Activated B cell treated with CpG ODN at 0.5 μM for 24 hours (primary cell): ENCODE data around the gene SUPT6H. TPM values are rescaled to one million over a fixed set of nuclear protein-coding genes. Genes with fewer than 3 reads are reported as not detected.

Experiments used
- ATAC-seq: fragments of 200-7000 bp; cut with Tn5 transposase; one replicate; pipeline ENCODE4 v1.10.0; 2021; ENCODE audit warnings: low read depth, mild to moderate bottlenecking, moderate library complexity
- CTCF ChIA-PET: fragments of 350-600 bp; sonication (Branson Sonifier 250); formaldehyde crosslinking; loops from one replicate; lab custom pipeline; 2021; ENCODE audit warnings: antibody characterized with exemption; lab: Charles Lee
- POLR2A ChIA-PET: fragments of 350-600 bp; sonication (Branson Sonifier 250); formaldehyde crosslinking; loops from one replicate; lab custom pipeline; 2021; ENCODE audit warnings: antibody characterized with exemption; lab: Charles Lee
- DNase-seq: peaks from one replicate; pipeline ENCODE4 v3.0.0; 2022
- H3K27ac Mint-ChIP-seq: one replicate; pipeline ENCODE4 v1.8.0; 2020; ENCODE audit warnings: mixed read lengths
- H3K27me3 Mint-ChIP-seq: one replicate; pipeline ENCODE4 v1.8.0; 2021; ENCODE audit warnings: mixed read lengths
- H3K36me3 Mint-ChIP-seq: one replicate; pipeline ENCODE4 v1.8.0; 2021; ENCODE audit warnings: low read depth, mixed read lengths
- H3K4me1 Mint-ChIP-seq: one replicate; pipeline ENCODE4 v1.8.0; 2021; ENCODE audit warnings: mixed read lengths
- H3K4me3 Mint-ChIP-seq: one replicate; pipeline ENCODE4 v1.8.0; 2020; ENCODE audit warnings: mild to moderate bottlenecking, mixed read lengths
- H3K9me3 Mint-ChIP-seq: one replicate; pipeline ENCODE4 v1.8.0; 2020; ENCODE audit warnings: mixed read lengths
- intact Hi-C: fragments of 100-400 bp; cut with micrococcal nuclease; formaldehyde crosslinking; loops from one replicate; pipeline ENCODE4 v1.15.1; 2024
- total RNA-seq: library from RNA; stranded (reverse); gene quantifications from 2 replicates; pipeline ENCODE4 v1.2.3, GENCODE V29; 2022
- TF ChIP-seq, protein P1 (sequence below): fragments of 200-600 bp; IDR thresholded peaks from one replicate; pipeline ENCODE4 v1.8.0; 2022; ENCODE audit warnings: antibody characterized with exemption, mild to moderate bottlenecking

The SUPT6H gene
- total RNA-seq, 1 donor from 2014 or later: 92.4 TPM

GRCh38 chr17:28741358-28742349 lies 79.6 kb downstream of the SUPT6H start:
- H3K4me1 Mint-ChIP-seq: peaks cover 71% of the 10 kb centered on the region
- TF ChIP-seq, protein P1, sequence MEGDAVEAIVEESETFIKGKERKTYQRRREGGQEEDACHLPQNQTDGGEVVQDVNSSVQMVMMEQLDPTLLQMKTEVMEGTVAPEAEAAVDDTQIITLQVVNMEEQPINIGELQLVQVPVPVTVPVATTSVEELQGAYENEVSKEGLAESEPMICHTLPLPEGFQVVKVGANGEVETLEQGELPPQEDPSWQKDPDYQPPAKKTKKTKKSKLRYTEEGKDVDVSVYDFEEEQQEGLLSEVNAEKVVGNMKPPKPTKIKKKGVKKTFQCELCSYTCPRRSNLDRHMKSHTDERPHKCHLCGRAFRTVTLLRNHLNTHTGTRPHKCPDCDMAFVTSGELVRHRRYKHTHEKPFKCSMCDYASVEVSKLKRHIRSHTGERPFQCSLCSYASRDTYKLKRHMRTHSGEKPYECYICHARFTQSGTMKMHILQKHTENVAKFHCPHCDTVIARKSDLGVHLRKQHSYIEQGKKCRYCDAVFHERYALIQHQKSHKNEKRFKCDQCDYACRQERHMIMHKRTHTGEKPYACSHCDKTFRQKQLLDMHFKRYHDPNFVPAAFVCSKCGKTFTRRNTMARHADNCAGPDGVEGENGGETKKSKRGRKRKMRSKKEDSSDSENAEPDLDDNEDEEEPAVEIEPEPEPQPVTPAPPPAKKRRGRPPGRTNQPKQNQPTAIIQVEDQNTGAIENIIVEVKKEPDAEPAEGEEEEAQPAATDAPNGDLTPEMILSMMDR: no peak
- intact Hi-C loops: loop anchor here (1.0 kb wide), 1 partner anchor 9 kb away; no protein-coding TSS in a partner anchor
- peak overlapping the region; percentile 86 for H3K4me3 Mint-ChIP-seq
- H3K36me3 Mint-ChIP-seq: peaks cover 47% of the 10 kb centered on the region
- no peaks in the 10 kb centered on the region for H3K9me3 Mint-ChIP-seq
- peak; percentile 62 for DNase-seq
- ATAC-seq: peak; percentile 15
- ChIA-PET POLR2A (interaction anchor here (0.5 to 23.0 kb wide), 14 partner anchors 9 to 383 kb away, joined by 3 to 2384 read pairs (median 6); partner anchors contain the start of genes DHRS13, FLOT2, NEK8 and PHF12), CTCF (interaction anchor here (1.4 to 17.6 kb wide), 2 partner anchors 8 to 14 kb away, joined by 7 to 545 read pairs; partner anchors contain the start of genes NEK8 and TLCD1)
- peak overlapping the region; percentile 99 for H3K27ac Mint-ChIP-seq
- H3K27me3 Mint-ChIP-seq: no peaks in the 10 kb centered on the region

DNA sequence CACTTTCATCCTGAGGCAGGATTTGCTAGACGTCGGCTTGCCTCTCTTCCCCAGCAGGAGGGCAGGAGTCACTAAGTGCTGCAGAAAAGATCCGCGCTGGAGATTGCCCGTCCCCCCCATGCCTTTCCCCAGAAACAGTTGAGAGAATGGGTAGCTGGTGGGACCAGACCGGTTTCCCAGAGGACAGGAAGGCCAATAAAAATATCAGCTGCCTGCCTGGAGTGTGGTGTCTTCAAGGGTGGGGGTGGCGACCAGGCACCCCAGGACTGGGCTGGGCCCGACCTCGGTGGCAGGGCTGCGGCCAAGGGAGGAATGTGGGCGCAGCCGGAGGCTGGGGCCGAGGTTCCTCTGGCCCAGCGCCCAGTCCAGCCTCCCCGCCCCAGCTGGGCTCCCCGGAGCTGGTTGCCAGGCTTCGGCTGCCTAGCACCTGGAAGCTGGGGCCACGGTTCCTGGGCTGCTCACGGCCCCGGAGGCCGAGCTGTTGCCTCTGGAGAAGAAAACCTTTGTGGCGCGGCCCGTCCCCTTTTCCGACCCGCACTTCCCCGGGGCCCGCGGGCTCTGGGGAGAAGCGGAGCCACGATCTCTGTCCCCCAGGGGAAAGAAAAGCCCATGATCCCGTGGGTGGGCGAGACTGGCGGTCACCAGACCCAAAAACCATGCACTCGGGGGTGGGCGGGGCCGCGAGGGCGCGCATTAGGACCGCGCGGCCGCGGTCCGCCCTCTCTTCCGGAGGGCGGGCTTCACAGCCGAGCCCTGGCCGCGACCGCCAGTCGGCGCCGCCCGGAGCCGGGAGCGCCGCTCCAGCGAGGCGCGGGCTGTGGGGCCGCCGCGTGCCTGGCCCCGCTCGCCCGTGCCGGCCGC lies 81.5 kb downstream of the SUPT6H start, which contains the start of gene TRAF4:
TRAF4 (plus strand) TSS at position 769 of the 861 bp plus-strand sequence. CDS start 102 bp downstream, outside the sequence.
- H3K27me3 Mint-ChIP-seq: no peaks in the 10 kb centered on the region
- intact Hi-C loops: loop anchor here (1.0 kb wide), 1 partner anchor 15 kb away; the partner anchor contains the start of gene NEK8
- DNase-seq (peak; percentile 87), ATAC-seq (peak; percentile 66)
- H3K4me1 Mint-ChIP-seq: peaks cover 70% of the 10 kb centered on the region
- POLR2A ChIA-PET: interaction anchor here (0.7 to 23.0 kb wide), 13 partner anchors 8 to 397 kb away, joined by 3 to 2384 read pairs (median 4); partner anchors contain the start of genes BLTP2, FAM222B, NEK8 and PHF12
- peaks cover 64% of the 10 kb centered on the region for H3K36me3 Mint-ChIP-seq
- H3K9me3 Mint-ChIP-seq: no peaks in the 10 kb centered on the region
- CTCF ChIA-PET: interaction anchor here (0.9 to 17.6 kb wide), 3 partner anchors 13 to 24 kb away, joined by 3 to 545 read pairs (median 7); partner anchors contain the start of genes NEK8, RPL23A and TLCD1
- TF ChIP-seq, protein P1: no peak
- H3K4me3 Mint-ChIP-seq: peak within 1 kb of the TSS; percentile 93
- peak within 1 kb of the TSS; percentile 99 for H3K27ac Mint-ChIP-seq

- peaks cover 70% of the 10 kb centered on the region for H3K4me1 Mint-ChIP-seq
- DNase-seq (peak; percentile 69), ATAC-seq (peak; percentile 13)
- H3K4me3 Mint-ChIP-seq: peak overlapping the region; percentile 93
- no peaks in the 10 kb centered on the region for H3K9me3 Mint-ChIP-seq
- intact Hi-C loops: no loop called here
- CTCF ChIA-PET: interaction anchor here (0.6 to 17.6 kb wide), 4 partner anchors 9 to 19 kb away, joined by 3 to 545 read pairs (median 3); partner anchors contain the start of genes NEK8 and TLCD1
- H3K36me3 Mint-ChIP-seq: peaks cover 69% of the 10 kb centered on the region
- no peaks in the 10 kb centered on the region for H3K27me3 Mint-ChIP-seq
- H3K27ac Mint-ChIP-seq: peak overlapping the region; percentile 84
- POLR2A ChIA-PET: interaction anchor here (0.6 to 23.0 kb wide), 9 partner anchors 8 to 206 kb away, joined by 3 to 2384 read pairs (median 4); partner anchors contain the start of genes BLTP2, FAM222B, NEK8 and PHF12
- TF ChIP-seq, protein P1: no peak
These were observed 82.3 kb downstream of the SUPT6H start for GRCh38 chr17:28744104-28744971.
